GM12874 (cell line): ENCODE results near the gene INAFM2.
A peak's percentile ranks its signal among the peaks of the same experiment; 100 is the strongest.

Experiments used
- TF ChIP-seq, protein P1 (sequence below): IDR thresholded peaks from 2 replicates; pipeline ENCODE4 v1.5.1; 2011; ENCODE audit warnings: low read depth, mild to moderate bottlenecking, control low read depth, low read length, moderate library complexity; ENCODE audit not compliant: insufficient read depth

INAFM2 gene

DNA sequence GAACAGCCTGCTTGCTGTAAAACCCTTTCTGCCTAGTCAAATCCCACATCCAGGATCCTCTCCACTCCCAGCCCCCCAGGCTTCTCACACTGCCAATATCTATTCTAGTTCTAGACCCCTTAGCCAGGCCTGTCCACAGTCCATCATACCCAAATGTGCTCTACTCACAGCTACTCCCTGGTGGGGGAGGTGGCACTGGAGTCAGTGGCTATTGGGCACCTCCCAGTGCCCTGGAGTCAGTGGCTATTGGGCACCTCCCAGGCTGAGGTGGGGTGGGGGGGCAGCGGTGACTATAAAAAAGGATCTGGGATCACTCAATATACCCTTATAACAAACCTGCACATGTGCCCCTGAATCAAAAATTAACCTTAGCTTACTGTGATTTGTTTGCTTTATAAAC is 33.8 kb downstream of the INAFM2 start:
- TF ChIP-seq, protein P1, sequence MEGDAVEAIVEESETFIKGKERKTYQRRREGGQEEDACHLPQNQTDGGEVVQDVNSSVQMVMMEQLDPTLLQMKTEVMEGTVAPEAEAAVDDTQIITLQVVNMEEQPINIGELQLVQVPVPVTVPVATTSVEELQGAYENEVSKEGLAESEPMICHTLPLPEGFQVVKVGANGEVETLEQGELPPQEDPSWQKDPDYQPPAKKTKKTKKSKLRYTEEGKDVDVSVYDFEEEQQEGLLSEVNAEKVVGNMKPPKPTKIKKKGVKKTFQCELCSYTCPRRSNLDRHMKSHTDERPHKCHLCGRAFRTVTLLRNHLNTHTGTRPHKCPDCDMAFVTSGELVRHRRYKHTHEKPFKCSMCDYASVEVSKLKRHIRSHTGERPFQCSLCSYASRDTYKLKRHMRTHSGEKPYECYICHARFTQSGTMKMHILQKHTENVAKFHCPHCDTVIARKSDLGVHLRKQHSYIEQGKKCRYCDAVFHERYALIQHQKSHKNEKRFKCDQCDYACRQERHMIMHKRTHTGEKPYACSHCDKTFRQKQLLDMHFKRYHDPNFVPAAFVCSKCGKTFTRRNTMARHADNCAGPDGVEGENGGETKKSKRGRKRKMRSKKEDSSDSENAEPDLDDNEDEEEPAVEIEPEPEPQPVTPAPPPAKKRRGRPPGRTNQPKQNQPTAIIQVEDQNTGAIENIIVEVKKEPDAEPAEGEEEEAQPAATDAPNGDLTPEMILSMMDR = no peak

DNA sequence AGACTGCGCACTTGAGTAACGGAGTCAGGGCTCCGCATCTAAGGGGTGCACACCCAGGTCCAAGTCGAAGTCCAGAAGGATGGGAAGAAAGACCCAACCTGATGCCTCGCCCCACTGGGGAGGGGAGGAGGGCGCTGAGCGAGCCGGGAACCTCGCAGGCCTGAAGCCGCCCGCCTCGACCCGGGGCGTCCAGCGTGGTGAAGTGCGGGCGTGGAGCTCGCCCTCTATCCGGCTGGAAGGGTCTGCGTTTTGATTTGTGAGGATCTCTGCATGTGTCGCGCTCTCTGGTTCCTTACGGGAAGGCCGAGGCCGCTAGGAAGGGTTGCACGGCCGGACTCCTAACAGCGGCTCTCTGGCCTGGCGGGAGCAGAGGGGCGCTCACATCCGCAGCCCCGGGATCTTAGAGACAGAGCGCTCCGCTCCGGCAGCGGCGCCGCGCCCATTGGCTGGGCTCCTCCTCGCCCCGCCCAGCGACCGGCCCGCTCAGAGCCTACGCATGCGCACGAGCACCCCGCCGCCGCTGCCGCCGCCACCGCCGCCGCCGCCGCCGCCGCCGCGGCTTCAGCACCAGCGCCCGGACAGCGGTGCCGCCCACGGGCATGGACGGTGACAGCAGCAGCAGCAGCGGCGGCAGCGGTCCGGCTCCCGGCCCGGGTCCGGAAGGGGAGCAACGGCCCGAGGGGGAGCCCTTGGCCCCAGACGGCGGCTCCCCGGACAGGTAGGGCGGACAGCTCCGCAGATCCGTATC is 34.4 kb downstream of the INAFM2 start, which contains the start of gene DISP2:
Gene DISP2, plus strand, starts transcription at position 497 of the 748 bp plus-strand sequence. Its CDS starts 103 bp downstream, at position 600.
- TF ChIP-seq, protein P1 = no peak

DNA sequence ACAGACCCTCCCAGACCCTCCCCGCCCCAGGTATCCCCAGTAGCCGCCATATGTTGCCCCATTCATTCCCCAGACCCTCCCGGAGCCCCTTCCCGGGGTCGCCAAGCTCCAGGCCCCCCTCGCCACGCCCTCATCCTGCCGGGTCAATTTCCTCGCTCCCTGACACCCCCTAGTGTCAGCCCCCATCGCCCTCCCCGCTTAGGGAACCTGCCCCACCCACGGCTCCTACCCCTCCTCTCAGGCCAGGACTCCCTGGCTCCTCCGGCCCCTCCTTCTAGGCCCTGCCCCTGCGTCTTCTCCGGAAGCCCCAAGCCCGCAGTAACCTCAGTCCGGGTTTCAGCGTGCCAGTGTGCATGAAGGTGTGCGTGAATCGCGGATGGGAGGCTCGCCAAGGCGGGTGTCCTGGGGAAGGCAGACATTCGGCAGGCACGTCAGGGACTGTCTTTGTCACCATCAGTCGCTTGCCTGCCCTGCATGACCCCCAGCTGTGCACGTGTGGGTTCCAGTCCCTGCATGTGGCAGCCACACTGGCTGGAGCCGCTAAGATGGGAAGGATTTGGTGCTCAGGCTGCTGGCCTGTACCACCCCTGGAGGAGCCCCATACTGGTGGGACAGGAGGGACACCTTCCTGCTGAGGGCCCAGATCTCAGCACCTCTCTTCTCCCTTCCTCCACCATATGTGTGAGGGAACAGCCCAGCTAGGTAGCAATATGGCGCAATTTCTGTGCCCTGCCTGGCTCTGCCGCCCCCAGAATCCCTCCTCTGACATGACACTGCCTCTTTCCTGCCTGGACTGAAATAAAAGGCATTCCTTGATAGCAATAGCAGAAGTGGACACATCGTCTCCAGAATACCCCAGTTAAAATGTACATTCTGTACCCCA is 35.2 kb downstream of the INAFM2 start:
- TF ChIP-seq, protein P1 = peak; percentile 27; the same call in 1 of the 2 replicates

DNA sequence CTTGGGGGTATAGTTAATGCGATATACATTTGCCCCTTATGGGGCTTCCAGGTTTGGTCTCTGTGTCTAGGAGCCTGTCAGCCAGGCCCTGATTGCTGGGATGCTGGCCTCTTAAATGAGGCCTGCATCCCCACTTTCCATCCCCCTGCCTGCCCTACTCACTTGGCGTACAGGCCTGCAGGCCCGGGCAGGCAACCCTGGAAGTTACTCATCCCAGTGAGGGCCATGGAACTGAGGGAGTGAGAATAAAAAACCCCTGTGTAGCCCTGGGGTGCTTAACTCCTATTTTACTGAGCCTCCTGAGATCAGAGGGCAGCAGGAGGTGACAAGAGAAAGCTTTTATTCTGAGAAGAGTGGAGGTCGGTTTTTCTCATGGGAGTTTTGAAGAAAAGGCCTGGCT is 36.5 kb downstream of the INAFM2 start:
- TF ChIP-seq, protein P1 = no peak

DNA sequence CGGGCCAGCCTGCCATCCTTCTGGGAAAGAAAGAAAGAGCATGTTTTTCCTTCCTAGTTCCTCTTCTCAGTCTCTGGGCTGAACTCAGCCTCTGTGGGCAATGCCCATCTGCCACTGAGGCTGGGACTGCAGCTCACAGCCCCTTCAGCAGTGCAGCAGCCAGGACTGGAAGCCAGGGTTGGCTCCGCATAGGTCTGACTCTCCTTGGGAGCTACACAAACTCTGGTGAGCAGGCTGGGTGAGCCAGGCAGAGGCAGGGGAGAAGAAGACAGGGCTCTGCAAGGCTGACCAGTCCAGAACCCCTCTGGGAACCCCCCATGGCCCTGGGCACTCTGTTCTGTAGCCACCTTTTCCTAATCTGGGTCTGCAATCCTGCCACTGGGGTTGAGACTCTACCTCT is 38.1 kb downstream of the INAFM2 start:
- TF ChIP-seq, protein P1 = no peak

DNA sequence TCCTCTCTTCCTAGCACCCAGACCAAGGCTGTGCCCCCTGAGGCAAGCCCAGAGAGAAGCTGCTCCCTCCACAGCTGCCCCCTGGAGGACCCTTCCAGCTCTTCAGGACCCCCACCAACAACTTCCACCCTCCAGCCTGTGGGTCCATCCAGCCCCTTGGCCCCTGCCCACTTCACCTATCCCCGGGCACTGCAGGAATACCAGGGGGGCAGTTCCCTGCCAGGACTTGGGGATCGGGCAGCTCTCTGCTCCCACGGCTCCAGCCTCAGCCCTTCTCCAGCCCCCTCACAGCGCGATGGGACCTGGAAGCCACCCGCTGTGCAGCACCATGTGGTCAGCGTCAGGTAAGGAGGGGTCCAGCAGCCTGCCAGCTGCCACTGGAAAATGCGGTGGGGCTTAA is 40.1 kb downstream of the INAFM2 start:
- TF ChIP-seq, protein P1 = no peak

DNA sequence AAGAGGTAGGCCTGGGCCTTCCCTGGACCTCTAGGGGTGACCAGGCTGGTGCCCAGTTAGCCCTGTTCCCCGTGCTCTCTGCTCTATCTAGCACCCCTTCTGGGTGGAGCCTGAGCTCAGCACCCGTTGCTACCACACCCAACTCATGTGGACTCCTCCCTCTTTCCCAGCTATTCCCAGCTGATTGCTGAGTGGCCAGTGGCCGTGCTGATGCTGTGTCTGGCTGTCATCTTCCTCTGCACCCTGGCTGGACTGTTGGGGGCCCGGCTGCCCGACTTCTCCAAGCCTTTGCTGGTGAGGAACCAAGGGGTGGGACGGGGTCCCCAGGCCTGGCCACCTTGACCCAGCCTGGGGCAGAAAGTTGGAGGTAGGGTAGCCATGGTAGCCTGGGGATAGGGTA is 40.8 kb downstream of the INAFM2 start:
- TF ChIP-seq, protein P1 = no peak
